ENCODE results near the gene KCNJ6.
"Not testable (repeated sequence)": the region's sequence is repeated elsewhere in the genome, so short reads cannot be mapped to it uniquely, and the experiment has no call there.

The KCNJ6 gene

DNA sequence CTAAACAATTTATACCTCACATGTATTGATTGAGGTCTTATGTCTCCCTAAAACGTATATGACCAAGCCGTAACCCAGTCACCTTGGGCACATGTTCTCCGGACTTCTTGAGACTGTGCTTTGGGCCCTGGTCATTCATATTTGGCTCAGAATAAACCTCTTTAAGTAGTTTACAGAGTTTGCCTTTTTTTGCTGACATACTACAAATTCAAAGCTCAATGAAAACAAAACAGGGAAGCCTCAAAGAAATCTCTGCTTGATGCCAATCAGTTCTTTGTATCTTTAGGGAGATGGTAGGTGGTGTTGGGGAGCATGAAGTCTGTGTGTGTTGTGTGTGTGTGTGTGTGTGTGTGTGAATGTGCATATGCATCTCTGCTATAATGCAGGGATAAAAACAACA is 247.0 kb downstream of the KCNJ6 start:
- no peak for DNase-seq

DNA sequence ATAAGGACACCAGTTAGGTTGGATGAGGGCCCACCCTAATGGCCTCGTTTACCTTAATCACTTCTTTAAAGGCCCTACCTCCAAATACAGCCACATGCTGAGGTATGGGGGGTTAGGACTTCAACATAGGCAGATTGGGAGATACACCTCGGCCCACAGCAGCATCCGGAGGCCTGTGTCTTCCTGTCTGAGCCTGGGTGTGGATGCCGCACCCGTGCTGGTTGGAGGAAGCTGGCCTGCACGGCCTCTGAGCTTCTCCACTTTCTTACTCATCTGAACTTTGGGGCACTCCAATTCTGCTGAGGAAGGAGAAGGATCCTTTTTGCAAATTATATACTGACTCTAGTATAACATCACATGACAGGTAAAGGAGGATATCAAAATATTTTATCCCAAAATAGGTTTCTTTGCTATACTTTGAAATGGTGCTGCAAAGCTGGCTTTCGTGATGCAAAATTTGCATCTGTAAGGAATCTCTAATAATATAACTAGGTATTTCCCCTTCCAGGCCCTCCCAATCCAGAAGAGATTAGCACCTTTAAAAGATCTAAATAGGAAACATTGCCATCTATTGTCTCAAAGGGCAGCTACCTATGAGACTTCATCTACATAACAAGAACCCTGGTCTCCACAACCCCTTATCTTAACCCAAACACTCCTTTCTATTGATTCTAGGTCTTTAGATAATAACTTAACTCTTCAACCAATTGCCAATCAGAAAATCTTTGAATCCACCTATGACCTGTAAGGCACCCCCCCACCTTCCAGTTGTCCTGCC is 247.6 kb downstream of the KCNJ6 start:
- DNase-seq, result no peak

DNA sequence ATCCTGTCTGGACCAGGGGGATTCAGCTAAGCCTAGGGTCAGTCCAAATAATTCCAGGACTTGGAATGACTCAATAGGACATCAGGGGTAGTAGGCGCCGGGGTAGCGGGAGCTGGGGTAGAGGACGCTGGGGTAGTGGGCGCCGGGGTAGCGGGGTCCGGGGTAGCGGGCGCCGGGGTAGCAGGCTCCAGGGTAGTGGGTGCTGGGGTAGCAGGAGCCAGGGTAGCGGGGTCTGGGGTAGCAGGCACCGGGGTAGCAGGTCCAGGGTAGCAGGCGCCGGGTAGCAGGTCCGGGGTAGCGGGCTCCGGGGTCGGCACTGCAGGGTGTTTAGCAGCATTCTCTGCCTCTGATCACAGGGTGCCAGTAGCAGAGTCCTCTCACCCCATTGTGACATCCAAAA is 248.9 kb downstream of the KCNJ6 start:
- DNase-seq, result no peak

DNA sequence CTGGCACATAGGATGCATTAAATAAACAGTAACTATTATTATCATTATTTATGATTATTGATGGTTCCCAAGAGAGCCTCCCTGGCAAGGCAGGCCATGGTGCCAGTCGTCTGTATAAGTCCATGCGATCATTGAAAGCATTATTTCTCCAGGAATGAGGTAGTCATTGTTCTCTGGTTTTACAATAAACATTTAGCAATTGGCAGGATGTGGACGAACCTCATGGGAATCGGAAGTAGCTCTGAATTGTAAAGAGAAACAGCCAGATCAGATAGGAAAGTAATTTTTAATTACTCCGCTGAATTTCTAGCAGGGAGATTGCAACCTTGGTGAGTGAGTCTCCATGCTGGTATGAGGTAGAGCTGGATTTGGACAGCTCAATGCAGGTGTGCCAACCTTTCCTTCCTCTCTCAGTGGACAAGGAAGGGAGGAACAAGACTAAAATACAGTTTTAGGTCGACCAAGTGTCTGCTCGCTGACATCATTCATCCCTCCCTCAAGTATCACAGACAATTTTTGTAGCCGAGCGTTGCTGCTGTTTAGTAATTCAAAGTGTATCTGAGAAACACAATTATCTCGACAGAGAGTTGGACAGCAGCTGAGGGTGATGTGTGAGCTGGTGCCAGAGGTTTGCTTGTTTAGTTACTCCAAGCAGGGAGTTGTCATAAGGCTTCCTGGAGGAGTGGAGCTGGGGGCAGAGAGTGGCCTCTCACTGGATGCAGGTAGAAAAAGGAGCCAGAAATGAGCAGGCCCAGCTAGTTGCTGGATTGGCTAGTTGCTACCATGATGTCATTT is 250.8 kb downstream of the KCNJ6 start:
- no peak for DNase-seq

DNA sequence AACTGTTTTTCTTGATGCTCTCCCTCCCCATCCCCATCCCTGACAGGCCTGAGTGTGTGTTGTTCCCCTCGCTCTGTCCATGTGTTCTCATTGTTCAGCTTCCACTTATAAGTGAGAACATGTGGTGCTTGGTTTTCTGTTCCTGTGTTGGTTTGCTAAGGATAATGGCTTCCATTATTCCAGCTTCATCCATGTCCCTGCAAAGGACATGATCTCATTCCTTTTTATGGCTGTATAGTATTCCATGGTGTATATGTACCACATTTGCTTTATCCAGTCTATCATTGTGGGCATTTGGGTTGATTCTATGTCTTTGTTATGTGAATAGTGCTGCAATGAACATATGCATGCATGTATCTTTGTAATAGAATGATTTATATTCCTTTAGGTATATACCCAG is 254.0 kb downstream of the KCNJ6 start:
- DNase-seq, result not testable (repeated sequence)

DNA sequence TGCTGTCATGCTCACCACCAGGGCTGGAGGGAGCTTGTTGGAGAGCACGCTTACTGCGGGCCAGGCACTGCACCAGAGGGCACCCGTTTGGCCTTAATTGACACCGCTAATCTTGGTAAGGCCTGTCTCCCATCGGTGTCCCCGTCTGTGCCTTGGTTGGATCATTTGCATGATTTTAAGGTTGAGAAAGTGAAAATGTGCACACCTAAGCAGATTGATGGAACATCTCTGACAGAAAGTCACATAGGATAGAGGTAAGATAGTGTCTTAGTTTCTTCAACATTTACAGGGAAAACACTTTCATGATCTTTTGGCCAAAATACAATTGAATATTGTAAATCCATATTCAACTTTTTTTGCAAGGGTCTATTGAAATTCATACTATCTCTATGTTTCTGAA is 255.5 kb downstream of the KCNJ6 start:
- no peak for DNase-seq

DNA sequence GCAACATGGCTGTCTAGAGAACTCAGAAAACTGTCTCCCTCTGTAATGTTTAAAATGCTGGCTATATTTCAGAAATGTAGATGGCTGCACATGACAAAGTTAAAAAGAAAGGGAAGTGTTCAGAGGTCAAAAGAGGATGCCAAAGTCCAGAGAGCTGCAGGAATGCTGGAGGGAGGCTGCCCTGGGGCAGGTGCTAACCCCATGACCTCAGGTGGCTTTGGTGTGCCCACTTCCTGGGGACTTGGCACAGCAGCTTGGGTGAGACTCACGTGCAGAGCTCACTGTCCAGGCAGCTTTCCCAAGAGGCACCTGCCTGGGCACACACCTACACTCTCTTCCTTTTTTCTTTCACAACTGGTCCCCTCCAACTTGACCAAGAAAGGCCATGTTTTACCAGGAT is 256.4 kb downstream of the KCNJ6 start:
- DNase-seq, result no peak

DNA sequence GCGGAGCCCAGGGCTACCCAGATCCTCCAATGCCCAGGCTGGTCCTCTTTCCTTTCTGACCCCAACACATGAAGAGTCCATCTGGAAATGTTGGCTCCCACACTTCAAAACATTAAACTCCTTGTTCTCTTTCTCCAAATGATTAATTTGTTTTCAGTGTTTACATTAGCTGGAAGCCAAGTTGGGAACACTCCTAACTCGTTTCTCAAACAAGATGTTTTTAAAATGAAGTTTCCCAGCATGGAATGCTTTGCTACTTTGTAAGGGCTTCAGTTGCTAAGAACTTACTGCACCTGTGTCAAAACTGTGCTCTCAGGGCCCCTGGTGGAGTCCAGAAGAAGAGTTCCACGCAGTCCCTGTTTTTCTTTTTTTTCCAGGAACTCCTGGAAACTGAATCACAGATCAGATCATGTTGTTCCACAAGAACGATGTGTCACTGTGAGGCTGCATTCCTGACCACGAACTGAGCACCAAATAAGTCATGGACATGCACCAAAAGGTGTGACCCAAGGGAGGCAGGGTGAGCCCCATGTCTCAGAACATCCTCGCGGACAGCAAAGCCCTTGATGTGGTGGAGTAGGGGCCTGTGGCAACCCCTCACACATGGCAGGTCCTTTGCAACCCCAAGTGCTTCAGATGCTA is 257.3 kb downstream of the KCNJ6 start:
- no peak for DNase-seq

DNA sequence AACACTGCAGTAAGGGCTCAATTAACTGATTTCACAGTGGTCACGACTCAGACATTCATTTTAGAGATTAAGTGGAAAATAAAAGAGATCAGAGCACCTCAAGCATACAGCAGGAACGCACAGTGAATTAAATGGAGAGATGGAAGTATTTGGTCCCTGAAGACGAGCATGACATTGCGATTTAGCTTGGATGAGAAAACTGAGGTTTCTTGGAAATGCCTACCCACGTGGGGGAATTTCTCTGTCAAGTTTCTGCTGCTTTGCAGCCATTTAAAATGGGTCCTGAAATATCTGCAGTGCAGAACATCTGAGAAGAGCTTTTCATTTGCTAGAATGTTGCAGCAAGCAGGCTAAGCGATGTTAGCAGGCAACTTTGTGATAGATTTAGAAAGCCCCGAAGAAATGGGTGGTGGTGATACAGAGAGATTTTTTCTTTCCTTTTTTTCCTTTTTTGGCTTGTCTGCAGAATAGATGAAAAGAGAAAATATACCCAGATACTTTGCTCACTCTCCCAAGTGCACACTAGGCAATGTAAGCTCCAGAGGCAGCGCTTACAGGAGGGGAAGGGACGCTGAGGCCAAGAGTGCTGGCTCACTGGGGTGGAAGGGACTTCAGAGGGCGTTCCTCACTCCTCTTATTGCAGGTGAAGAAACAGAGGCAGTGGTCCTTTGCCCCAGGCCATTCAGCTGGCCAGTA is 258.0 kb downstream of the KCNJ6 start:
- DNase-seq, result no peak

DNA sequence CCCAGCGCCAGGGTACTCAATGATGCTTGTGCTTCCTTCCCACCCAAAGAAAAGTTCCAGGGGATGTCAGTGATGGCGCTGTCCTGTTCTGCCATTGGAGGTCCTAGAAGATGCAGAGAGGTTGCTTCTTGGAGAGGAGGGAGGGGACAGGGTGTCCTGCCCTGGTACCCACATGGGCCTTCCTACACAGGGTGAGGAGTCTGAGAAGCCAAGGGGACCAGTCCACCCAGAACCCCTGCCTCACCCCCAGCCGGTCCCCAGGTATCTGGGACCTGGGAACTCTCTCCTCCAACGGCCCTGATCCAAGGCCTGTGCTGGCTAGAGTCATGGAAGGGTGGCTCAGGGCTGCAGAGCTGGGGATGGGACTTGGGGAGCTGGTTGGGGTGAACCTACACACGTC is 259.4 kb downstream of the KCNJ6 start:
- no peak for DNase-seq

DNA sequence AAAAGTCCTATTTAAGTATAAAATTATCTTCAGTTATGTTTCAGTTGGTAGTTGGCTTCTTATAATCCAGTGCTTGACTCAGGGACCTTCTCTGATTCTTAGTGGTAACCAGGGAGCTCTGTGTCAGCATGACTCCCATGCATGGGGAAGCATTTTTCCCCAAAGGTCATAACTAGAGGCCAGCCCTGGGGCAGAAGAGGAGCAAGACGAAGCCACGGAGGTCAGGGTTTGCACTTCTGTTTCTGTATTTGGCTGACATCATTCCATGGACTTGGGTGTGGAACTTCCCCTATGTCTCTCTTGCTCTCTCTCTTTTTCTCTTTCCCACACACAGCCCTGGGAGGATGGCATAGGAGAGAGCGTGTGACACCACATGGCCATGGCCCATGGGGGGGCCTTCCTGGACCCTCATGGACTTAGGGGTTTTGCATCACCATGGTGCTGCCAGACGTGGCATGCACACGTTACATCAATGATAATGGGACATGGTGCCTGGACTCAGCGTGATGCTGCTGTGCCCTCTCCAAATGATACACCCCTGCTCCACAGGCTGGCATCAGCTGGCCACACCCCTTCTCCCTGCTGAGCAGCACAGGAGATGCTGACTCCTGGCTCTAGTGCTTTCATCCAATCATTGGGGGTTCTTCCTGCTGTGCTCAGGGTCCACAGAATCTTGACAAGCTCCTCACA is 260.5 kb downstream of the KCNJ6 start:
- DNase-seq, result no peak

DNA sequence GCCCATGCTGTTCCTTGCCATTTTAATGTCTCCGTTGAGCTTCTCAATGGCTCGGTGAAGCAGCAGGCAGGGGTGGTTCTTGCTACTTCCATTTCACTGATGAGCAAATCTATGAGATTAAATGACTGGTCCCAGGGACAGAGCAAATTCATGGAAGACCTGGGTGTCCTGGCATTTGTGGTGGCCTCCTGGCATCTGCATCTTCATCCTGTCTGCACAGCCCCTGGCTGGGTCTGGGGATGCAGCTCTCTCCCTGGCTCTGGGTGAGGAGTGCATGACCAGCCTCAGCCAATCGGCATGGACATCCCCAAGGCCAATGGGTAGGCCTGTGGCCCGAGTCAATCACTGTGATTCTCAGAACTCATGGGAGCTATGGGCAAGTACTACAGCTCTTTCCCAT is 261.7 kb downstream of the KCNJ6 start:
- no peak for DNase-seq

DNA sequence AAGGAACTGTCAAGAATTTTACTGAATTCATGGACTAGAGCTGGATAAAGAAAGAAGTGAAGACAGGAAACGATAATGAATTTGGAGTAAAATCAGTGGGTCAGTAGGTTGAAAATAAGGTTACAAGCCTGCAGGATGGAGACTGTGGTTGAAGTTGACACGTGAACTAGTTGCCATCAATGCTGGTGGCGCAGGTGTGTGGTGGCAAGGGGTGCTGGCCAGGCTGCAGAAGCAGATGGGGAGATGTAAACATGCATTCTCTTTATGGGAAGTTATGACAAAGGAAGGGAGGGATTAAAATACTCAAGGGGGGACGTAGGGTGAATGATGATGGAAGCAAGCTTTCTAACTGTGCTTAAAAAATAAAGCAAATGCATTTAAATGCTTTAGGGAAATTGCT is 263.1 kb downstream of the KCNJ6 start:
- DNase-seq, result no peak

DNA sequence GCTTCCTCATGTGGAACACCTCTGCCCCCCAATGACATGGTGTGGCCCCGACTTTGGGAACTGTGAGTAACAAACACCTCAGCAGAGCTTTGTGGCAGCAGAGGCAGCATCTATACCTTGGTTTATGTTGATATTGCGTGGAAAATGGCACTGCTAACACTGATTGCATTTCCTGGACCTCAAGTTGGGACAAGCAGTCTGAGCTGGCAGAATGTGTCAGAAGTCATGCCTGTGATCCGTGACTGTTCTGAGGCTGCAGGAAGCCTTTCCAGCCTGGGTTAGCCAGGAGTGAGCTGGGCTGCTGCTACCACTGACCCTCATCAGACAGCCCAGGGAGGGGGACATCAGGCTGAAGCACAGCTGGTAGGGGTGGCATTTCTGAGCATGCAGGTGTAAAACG is 268.5 kb downstream of the KCNJ6 start:
- DNase-seq, result no peak

DNA sequence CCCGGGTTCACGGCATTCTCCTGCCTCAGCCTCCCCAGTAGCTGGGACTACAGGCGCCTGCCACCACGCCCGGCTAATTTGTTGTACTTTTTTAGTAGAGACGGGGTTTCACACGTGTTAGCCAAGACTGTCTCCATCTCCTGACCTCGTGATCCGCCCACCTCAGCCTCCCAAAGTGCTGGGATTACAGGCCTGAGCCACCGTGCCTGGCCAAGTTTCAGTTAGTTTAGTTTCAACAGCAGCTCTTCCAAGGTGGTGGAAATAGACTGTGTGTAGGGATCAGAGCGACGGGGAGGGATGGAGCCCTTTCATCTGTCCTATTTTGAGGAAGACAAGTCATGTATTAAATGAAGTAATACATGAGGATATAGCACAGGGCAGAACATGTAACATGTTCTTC is 269.5 kb downstream of the KCNJ6 start:
- DNase-seq, result not testable (repeated sequence)

DNA sequence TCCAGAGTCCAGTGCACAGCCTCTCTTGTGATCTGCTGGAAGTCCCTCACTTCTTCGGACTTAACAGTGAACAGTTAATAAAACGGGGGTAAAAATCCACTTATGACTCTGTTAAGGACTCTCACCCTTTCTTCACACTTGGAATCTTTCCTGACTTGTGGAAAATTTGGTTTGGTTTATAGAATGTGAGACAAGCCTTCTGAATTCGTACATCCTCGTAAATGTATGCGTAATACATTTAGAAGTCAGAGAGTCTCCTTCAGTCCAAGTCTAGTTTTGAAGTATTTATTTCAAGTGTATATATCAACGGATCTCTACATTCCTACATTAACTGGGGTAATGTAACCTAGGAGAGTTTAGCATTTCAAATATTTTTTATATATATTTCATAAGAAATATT is 270.4 kb downstream of the KCNJ6 start:
- no peak for DNase-seq

DNA sequence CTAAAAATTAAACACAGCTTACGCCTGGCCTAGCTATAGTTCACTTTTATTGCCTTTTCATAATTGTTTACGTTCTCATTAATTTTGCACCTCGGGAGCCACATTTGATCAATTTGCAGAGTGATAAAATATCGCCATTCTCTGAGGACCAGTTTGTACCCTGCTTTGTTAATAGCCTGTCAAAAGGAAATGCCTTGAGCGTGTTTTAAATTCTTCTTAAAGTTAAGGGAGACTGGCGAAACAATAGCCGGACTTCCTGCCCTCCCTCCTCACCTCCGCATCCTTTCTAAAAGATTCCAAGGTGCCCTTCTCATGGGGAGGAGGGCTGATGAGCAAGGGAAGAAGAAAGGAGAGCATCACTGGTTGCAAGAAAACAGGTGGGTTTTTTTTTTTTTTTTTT is 271.6 kb downstream of the KCNJ6 start:
- no peak for DNase-seq

DNA sequence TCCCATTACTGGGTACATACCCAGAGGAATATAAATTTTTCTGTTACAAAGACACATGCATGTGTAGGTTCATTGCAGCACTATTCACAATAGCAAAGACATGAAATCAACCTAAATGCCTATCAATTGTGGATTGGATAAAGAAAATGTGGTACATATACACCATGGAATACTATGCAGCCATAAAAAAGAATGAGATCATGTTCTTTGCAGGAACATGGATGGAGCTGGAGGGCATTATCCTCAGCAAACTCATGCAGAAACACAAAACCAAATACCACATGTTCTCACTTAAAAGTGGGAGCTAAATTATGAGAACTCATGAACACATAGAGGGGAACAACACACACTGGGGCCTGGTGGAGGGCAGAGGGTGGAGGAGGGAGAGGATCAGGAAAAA is 272.4 kb downstream of the KCNJ6 start:
- DNase-seq, result not testable (repeated sequence)

DNA sequence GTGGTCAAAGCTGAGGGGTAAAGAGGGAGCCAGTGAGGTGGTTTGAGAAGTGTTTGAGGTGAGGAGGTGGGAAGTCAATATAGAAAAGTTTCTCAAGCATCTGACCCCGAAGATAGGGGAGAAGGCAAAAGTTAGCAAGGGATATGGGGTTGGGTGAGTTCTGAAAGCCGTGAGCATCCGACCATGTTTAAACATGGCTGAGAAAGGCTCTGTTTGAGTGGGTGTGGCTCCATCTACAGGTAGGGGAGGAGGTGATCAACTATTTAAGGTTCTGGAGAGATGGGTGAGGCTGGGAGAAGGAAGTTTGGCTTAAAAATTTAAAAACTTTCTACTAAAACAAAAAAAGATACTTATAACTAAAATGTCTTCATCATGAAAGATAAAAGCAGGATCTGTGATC is 273.8 kb downstream of the KCNJ6 start:
- no peak for DNase-seq

DNA sequence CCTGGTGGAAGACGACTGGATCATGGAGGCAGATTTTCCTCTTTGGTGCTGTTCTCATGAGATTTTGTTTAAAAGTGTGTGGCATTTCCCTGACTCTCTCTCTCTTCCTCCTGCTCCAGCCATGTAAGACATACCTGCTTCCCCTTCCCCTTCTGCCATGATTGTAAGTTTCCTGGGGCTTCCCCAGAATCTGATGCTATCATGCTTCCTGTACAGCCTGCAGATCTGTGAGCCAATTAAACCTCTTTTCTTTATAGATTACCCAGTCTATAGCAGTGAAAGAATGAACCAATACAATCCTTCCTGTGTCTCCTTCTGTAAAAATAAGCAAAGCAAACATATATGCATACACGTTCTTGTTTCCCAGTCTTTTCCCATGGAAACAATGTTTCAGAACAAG is 276.5 kb downstream of the KCNJ6 start:
- no peak for DNase-seq

DNA sequence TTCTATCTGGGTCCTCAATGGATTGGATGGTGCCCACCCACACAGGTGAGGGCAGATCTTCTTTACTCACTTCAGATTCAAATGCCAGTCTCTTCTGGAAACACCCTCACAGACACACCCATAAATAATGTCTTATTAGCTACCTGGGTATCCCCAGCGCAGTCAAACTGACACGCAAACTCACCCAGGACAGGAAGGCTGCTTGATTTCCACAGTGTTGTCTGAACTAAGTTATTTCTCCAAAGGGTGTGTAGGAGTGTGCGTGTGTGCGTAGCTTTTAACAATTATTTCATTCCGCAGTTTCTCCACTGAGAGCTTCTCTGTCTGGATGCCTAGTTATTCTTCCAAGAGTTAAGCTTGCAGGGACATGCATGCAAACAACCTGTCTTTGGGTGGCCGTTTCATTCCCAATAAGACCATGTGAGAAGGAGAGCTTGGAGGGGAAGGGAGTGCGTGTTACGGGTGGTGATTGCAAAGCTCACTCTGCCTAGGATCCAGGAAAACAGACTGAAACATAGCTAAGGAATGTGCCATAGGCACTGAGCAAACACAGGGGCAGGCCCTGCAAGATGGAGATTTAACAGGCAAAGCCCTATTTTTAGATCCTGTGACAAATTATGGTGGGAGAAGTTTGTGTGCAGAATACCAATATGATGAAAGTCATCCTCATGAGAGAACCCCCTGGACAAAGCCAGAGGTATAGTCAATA is 280.0 kb downstream of the KCNJ6 start:
- DNase-seq, result no peak

Measured in SHP77 treated with DMSO at 0.1 percent for 48 hours (cell line).